T47D (cell line): ENCODE measurements around the gene CDA.
A peak's percentile ranks its signal among the peaks of the same experiment; 100 is the strongest.

ENCODE experiments used
- DNase-seq, 2 experiments: peaks; one replicate each; pipeline versions ENCODE4 v3.0.0 to v3.0.0-alpha.2; 2011 to 2012; ENCODE audit warnings: low read depth in 1 of 2, low spot score in 1 of 2
- JUND ChIP-seq: IDR thresholded peaks from 2 replicates; pipeline ENCODE4 v1.6.1; 2012; ENCODE audit warnings: low read depth
- in situ Hi-C: cut with HindIII; loops from 2 replicates; pipeline ENCODE4 v1.10.0; 2016; ENCODE audit warnings: low sequenced_read_pairs, low pct_unique_long_range_greater_than_20kb

CDA gene

GRCh38 chr1:20571427-20571826 is 17.5 kb upstream of the CDA start:
- in situ Hi-C loops: no loop called here
- no peak for TF ChIP-seq JUND
- no peak for DNase-seq

DNA sequence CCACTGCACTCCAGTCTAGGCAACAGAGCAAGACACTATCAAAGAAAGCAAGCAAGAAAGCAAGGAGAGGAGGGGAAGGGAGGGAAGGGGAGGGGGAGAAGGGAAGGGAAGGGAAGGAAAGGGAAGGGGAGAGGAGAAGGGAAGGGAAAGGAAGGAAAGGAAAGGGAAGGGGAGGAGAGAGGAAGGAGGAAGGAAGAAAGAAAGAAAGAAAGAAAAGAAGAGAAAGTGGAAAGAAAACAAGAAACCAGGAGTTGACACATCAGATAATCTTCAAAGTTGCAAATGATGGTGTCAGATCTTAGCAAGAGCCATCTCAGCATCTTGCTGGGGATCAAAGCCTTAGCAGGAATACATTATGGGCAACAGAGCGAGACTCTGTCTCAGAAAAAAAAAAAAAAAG is 14.9 kb upstream of the CDA start:
- no peak for DNase-seq
- in situ Hi-C loops: no loop called here
- TF ChIP-seq JUND: no peak

- DNase-seq: peak in 1 of 2 experiments; percentile 60
- in situ Hi-C loops: no loop called here
- TF ChIP-seq JUND: no peak
These were observed 14.0 kb upstream of the CDA start for GRCh38 chr1:20574686-20575540.

GRCh38 chr1:20575541-20576336 is 13.2 kb upstream of the CDA start:
- no peak for DNase-seq
- in situ Hi-C loops: no loop called here
- no peak for TF ChIP-seq JUND

GRCh38 chr1:20578062-20578461 is 10.8 kb upstream of the CDA start:
- no peak for TF ChIP-seq JUND
- DNase-seq: no peak
- in situ Hi-C loops: no loop called here

DNA sequence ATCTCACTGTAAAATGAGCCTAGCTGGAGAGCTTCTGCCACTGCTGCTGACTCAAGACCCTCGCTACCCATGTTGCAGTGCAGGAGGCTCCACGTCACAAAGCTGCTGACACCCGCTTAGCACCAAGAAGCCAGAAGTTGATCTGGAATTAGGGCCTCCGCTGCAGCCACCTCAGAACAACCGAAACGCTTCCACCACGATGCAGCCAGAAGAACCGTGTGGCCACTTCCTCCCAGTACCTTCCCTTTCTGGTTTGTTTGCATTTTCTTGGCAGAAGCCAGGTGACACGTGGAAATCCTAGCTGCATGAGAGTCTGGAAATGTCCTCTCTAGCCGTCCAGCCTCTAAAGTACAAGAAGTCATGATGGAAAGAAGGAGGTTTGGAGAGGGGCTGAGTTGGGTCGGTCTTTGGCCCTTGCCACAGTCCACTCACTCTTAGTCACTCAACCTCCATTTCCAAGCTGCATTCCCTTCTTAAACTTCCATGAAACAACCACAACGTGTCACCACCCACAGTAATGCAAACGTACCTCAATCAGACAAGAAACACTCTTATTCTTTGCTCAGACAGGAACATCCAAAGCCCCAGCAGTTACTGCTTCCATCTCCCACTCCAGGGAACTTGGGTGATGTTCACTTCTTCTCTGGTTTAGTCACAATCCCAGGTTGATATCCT is 10.0 kb upstream of the CDA start:
- peak in 1 of 2 experiments; percentile 25 for DNase-seq
- in situ Hi-C loops: no loop called here
- no peak for TF ChIP-seq JUND

DNA sequence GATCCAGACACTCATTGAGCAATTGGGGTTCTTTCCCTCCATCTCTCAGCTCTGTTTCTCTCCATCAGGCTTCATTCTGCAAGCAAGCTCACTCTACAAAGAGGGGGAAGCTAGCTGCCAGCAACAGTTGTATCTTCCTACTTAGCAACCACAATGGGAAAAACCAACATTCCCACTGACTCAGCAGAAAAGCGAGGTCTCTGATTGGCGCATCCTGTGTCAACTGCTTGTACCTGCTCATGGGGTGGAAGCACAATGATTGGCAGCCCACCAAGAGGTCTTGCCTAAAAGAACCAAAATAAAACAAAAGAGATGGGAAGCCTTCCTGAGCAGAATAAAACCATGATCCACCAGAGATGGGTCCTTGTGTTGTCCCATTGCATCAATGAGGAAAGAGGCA is 4.0 kb upstream of the CDA start:
- TF ChIP-seq JUND: no peak
- DNase-seq: peak in 1 of 2 experiments; percentile 26
- in situ Hi-C loops: no loop called here

GRCh38 chr1:20586953-20587660 is 1.8 kb upstream of the CDA start:
- TF ChIP-seq JUND: no peak
- DNase-seq: no peak
- in situ Hi-C loops: no loop called here

DNA sequence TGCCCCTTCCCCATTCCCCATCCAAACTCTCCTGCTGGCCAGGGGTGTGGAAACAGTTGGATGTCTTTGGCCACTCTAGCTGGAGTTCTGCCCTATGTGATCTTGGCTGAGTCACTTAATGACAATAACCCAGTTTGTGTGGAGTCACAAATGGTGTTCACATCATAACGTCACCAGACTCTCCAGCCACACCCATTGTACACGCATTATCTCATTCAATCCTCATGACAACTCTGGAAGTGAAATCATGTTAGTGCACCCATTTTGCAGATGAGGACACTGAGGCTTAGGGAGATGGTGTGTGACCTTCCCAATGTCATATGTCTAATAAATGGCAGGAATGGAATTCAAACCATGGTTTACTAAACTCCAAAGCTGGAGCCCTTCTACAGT is 1.2 kb upstream of the CDA start:
- no peak for DNase-seq
- no peak for TF ChIP-seq JUND
- in situ Hi-C loops: no loop called here

GRCh38 chr1:20589331-20590278 is 708 bp downstream of the CDA start:
- in situ Hi-C loops: no loop called here
- DNase-seq: no peak
- no peak for TF ChIP-seq JUND

DNA sequence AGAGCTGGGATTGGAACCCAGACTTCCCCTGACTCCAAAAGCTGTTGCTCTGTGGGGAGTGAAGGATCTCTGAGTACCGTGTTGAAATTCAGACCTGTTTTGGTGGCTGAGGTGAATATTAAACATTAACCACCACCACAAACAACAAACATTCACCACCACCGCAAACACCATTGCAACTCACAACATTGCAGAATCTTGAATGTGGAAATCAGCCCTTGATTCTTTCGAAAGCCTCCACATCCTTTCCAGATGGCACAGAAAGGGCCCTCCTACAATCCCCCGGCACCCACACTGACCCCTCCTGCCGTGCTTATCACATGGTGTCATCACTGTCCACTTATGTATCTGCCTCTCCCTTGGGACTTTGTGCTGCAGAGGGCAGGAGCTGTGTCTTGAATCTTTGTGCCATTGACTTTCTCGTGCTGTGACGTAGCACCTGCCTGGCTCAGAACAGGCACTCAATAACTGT is 1.4 kb downstream of the CDA start:
- in situ Hi-C loops: no loop called here
- no peak for TF ChIP-seq JUND
- no peak for DNase-seq

DNA sequence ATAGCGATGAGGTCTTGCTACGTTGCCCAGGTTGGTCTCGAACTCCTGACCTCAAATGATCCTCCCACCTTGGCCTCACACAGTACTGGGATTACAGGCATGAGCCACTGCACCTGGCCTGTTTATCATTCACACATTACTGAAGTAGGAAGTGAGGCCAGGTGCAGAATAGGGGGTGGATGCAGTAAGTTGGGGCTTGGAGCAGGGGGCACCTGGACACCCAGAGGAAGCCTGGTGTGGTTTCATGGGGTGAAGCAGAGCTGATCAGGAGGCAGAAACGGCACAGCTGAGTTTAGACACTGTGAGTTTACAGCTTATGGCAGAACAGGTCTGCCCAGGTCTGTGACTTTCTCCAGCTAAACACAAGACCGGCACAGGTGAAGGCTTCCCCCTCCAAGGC is 4.9 kb downstream of the CDA start:
- no peak for TF ChIP-seq JUND
- DNase-seq: peak; percentile 23 to 48
- in situ Hi-C loops: no loop called here
